Measurements from ENCODE around the gene FMNL2. TPM values are rescaled to one million over a fixed set of nuclear protein-coding genes. Genes with fewer than 3 reads are reported as not detected.

The FMNL2 gene
- total and polyA plus RNA-seq, 2 experiments from 2014 or later = 16.5 to 45.4 TPM

DNA sequence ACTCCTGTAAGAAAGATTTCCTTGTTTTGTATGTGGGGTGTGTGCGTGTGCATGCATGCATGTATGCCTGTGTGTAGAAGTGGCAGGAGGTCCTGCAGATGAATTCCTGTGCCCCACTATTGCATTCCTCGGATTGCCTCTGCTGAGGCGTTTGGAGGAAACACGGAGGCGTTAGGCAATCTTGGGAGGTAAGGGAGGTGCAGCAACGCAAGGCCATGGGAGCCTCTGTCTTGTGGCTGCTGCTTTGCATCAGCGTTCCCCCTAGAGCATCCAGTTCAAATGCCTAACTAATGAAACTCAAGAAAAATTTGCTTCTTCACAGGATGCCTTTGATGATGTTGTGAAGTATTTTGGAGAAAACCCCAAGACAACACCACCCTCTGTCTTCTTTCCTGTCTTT lies 302.3 kb downstream of the FMNL2 start (continued):
- TF ChIP-seq JUNB (IDR thresholded peaks at IDR 0.05; ENCODE audit: unreplicated experiment) = no peak
- TF ChIP-seq EZH2 (IDR thresholded peaks at IDR 0.05; ENCODE audit: low read depth, unreplicated experiment) = no peak
- TF ChIP-seq STAT1 (IDR thresholded peaks at IDR 0.05; ENCODE audit: unreplicated experiment) = no peak
- TF ChIP-seq ZNF114 (CRISPR knock-in tag; IDR thresholded peaks at IDR 0.05) = no peak
- TF ChIP-seq POLR2AphosphoS5 (IDR thresholded peaks at IDR 0.05; ENCODE audit: low read depth) = no peak
- no peak for TF ChIP-seq EZH2phosphoT487 (IDR thresholded peaks at IDR 0.05; ENCODE audit: unreplicated experiment)
- no peak for TF ChIP-seq ZNF331 (CRISPR knock-in tag; IDR thresholded peaks at IDR 0.05; ENCODE audit: low read depth)
- TF ChIP-seq, protein P1, sequence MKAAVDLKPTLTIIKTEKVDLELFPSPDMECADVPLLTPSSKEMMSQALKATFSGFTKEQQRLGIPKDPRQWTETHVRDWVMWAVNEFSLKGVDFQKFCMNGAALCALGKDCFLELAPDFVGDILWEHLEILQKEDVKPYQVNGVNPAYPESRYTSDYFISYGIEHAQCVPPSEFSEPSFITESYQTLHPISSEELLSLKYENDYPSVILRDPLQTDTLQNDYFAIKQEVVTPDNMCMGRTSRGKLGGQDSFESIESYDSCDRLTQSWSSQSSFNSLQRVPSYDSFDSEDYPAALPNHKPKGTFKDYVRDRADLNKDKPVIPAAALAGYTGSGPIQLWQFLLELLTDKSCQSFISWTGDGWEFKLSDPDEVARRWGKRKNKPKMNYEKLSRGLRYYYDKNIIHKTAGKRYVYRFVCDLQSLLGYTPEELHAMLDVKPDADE (IDR thresholded peaks at IDR 0.05) = no peak

DNA sequence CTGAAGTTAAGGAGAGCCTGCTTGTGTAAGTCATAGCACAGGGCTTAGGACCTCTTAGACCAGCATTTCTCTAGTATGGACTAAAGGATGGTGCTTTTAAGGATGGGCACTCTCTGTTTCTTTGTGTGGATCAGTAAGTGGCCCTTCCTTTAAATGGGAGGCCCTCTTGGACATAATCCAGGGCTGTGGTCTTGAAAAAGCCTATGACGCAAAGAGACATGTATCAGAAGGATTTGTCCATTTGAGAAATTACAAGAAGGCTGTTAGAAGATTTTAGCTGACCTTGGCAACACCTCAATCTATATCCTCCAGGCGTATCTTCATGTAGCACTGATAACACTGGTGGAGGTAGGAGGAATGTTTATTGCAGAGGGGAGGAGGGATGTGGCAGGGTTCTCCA lies 303.1 kb downstream of the FMNL2 start:
- H3K27me3 Mint-ChIP-seq (ENCODE audit: insufficient read depth, low read depth, poor library complexity) = peaks cover 16% of the 10 kb centered on the region
- TF ChIP-seq ZNF331 (CRISPR knock-in tag; IDR thresholded peaks at IDR 0.05; ENCODE audit: low read depth) = no peak
- TF ChIP-seq JUNB (IDR thresholded peaks at IDR 0.05; ENCODE audit: unreplicated experiment) = no peak
- no peak for TF ChIP-seq CREB1 (CRISPR knock-in tag; IDR thresholded peaks at IDR 0.05; ENCODE audit: low read depth)
- TF ChIP-seq STAT1 (IDR thresholded peaks at IDR 0.05; ENCODE audit: unreplicated experiment) = no peak
- no peak for TF ChIP-seq ZNF114 (CRISPR knock-in tag; IDR thresholded peaks at IDR 0.05)
- TF ChIP-seq, protein P1 (IDR thresholded peaks at IDR 0.05) = no peak
- TF ChIP-seq EZH2phosphoT487 (IDR thresholded peaks at IDR 0.05; ENCODE audit: unreplicated experiment) = no peak
- TF ChIP-seq, protein P2, sequence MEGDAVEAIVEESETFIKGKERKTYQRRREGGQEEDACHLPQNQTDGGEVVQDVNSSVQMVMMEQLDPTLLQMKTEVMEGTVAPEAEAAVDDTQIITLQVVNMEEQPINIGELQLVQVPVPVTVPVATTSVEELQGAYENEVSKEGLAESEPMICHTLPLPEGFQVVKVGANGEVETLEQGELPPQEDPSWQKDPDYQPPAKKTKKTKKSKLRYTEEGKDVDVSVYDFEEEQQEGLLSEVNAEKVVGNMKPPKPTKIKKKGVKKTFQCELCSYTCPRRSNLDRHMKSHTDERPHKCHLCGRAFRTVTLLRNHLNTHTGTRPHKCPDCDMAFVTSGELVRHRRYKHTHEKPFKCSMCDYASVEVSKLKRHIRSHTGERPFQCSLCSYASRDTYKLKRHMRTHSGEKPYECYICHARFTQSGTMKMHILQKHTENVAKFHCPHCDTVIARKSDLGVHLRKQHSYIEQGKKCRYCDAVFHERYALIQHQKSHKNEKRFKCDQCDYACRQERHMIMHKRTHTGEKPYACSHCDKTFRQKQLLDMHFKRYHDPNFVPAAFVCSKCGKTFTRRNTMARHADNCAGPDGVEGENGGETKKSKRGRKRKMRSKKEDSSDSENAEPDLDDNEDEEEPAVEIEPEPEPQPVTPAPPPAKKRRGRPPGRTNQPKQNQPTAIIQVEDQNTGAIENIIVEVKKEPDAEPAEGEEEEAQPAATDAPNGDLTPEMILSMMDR (conservative IDR thresholded peaks at IDR 0.05; ENCODE audit: low read depth in 2 of 2) = no peak
- H3K79me2 ChIP-seq (replicated peaks; ENCODE audit: insufficient read depth) = no peaks in the 10 kb centered on the region
- DNase-seq (ENCODE audit: low spot score) (no peak), ATAC-seq (no peak)
- H3K9me3 Mint-ChIP-seq = peaks cover 2% of the 10 kb centered on the region; the same call in 1 of the 3 replicates
- no peaks in the 10 kb centered on the region for H3K4me1 Mint-ChIP-seq
- peaks cover 60% of the 10 kb centered on the region for H3K36me3 Mint-ChIP-seq (ENCODE audit: low read depth)
- no peaks in the 10 kb centered on the region for H3K27me3 ChIP-seq (ENCODE audit: insufficient read depth)
- no peak overlapping the region for H3K4me3 Mint-ChIP-seq
- no peaks in the 10 kb centered on the region for H4K20me1 ChIP-seq (replicated peaks; ENCODE audit: insufficient read depth)
- H3K4me2 ChIP-seq = no peak overlapping the region
- H2AFZ ChIP-seq = no peak overlapping the region
- no peaks in the 10 kb centered on the region for H3F3A ChIP-seq (replicated peaks; ENCODE audit: low read depth)
- H3K27ac ChIP-seq (ENCODE audit: low read depth) = no peak overlapping the region
- no peak overlapping the region for H3K4me3 ChIP-seq
- no peaks in the 10 kb centered on the region for H3K9me2 ChIP-seq (ENCODE audit: insufficient read depth)
- H3K4me1 ChIP-seq (ENCODE audit: insufficient read depth) = no peaks in the 10 kb centered on the region
- H3K36me3 ChIP-seq (ENCODE audit: insufficient read depth) = peaks cover 31% of the 10 kb centered on the region
- H3K27ac Mint-ChIP-seq = no peak overlapping the region
